Left hindlimb (tissue), 1 donor: ENCODE results near the gene WNT11.
A peak's percentile ranks its signal among the peaks of the same experiment; 100 is the strongest.

ENCODE experiments used
- DNase-seq: peaks from one replicate; pipeline ENCODE4 v3.0.0-alpha.2; 2018

Gene WNT11

DNA sequence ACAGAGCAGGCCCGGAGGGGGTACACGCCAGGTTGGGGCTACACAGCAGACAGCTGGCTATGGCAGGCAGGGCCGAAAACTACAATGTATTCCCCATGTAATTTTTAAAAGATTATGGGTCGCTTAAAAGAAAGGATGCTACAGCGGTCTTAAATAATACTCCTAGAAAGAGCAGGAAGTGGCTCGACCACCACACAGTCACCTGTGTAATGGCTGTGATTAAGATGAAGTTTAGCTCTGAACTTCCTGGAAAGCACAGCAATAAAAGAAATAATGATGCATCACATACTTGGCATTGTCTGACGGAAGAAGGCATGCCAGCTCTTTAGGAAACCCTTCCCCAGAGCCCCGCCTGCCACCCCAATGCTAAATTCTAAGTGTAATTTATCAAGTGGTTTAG lies 32.6 kb downstream of the WNT11 start:
- DNase-seq, result no peak

DNA sequence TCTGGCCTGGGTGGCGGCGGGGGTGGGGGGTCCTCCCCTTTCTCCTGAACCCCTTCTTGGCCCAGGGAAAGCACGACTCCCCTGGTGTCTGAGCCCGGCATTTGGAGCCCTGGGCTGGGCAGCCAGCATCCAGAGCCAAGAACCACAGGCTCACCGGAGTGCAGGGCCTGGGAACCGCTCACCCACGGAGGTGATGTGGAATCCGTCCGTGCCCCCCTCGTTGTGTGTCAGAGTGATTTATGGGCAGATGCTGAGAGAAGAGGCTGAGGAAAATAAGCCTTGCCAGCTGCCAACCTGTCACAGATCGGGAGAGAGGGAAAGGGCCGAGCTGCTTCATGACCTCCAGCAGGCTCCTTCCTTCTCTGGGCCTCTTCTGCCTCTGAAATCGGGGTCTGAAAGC lies 33.7 kb downstream of the WNT11 start:
- DNase-seq, result no peak

DNA sequence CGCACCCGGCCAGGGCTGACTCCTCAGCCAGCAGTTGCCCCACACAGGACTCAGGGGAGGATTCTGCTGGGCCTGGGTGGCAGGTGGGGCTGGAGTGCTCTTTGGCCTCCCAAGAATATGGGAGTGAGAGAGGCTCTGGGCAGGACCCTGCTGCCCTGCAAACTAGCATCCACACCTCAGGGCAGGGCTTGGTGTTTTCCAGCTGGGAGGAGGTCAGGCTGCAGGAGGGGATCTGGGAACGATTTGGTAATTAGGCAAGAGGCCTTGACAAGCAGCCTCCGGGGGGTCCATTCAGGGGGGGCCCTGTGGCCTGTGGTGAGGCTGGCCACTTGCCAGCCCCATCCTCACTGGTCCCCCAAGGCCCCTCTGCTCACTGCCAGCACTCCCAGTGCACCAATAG lies 35.8 kb downstream of the WNT11 start:
- DNase-seq, result no peak

DNA sequence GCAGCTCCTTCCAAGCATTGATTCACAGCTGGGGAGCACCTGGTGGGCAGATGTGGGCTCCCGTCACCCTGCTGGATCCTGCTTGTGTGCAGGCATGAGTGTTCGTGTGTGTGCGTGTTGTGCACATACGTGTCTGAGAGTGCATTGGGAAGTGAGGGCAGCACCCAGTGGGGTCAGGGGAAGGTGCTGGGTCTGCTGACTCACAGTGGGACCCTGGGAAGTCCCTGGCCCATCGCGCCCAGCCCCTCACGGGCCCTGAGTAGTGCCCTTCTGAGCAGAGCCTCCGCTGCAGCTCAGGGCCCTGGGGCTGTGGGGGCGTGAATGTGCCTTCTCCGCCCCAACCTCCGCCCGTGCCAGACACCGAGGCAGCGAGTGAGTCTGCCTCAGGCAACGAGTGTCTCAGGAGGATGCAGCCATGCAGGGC lies 36.8 kb downstream of the WNT11 start:
- no peak for DNase-seq

DNA sequence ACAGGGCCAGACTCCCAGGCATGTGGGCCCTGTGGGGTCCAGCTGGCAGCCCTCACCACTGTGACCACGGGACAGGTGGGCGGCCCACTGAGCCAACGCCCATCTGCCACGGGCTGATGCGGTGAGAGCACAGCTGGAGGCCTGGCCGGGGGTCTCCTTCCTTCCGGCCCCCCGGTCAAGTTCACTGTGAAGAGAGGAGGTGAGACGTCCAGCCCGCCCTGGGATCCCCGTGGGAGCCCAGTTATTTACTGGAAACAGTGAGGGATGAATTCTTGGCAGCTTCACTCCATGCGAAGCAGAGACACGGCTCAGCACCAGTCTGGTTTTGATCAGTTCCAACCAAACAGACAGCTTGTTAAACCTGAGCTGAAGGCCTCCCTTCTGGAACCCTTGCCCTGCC lies 38.7 kb downstream of the WNT11 start:
- peak; percentile 56 for DNase-seq

GRCh38 chr11:76166314-76166713 lies 40.0 kb downstream of the WNT11 start:
- no peak for DNase-seq

DNA sequence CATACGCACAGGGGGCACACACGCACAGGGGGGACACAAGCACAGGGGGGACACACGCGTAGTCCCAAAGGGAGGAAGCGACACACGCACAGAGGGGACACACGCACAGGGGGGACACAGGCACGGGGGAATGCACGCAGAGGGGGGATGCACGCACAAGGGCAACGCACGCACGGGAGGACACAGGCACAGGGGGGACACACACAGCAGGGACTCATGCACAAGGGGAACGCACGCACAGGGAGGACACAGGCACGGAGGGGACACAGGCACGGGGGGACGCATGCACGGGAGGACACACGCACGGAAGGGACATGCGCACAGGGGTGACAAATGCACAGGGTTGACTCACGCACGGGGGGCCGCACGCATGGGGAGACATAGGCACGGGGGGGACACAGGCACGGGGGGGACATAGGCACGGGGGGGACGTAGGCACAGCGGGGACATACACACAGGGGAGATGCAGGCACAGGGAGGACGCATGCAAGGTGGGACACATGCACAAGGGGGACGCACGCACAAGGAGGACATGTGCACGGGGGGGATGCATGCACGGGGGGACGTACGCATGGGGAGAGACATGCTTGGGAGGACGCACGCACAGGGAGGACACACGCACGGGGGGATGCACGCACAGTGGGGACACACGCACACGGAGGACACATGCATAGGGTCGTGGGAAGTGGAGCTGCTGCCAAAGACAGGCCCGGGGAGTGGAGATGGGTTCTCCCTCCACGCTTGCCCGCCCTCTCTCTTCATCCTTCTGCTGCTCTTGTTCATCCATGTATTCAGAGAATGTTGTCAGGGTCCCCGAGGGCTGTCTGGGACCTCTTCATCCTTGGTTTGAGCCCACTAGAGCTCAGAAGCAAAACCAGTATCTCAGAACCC lies 41.2 kb downstream of the WNT11 start:
- DNase-seq, result no peak

GRCh38 chr11:76164081-76164480 lies 42.2 kb downstream of the WNT11 start:
- DNase-seq, result no peak

DNA sequence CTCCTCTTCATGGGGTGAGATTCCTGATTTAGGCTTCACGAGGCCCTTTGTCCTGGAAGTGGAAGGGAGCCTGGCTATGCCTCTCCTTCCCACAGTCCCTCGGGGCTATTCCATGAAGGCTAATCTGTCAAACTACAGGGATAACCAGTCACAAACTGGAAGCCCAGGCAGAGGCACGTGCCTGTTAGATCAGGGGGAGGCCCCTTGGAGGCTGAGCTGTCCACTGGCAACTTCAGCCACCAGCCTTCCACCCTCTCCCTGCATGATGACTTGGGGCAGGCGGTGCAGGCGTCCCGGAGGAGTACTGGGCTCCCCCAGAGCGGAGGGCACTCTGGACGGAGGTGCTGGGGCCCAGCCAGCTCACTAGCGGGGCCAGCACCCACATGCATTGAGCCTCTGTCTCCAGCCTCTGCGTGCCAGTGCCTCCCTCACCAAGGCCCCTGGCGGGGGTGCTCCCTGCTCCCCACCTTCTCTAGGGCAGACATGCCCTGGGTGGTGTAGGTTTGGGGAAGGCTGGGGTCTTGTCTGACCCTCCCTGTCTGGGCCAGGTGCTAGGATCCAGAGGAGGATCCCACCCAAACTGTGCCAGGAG lies 42.9 kb downstream of the WNT11 start:
- DNase-seq, result no peak

- DNase-seq, result no peak
These were observed 43.7 kb downstream of the WNT11 start for GRCh38 chr11:76162336-76163288.

- peak; percentile 80 for DNase-seq
These were observed 44.9 kb downstream of the WNT11 start for GRCh38 chr11:76161261-76161961.

GRCh38 chr11:76160856-76161255 lies 45.4 kb downstream of the WNT11 start:
- no peak for DNase-seq

DNA sequence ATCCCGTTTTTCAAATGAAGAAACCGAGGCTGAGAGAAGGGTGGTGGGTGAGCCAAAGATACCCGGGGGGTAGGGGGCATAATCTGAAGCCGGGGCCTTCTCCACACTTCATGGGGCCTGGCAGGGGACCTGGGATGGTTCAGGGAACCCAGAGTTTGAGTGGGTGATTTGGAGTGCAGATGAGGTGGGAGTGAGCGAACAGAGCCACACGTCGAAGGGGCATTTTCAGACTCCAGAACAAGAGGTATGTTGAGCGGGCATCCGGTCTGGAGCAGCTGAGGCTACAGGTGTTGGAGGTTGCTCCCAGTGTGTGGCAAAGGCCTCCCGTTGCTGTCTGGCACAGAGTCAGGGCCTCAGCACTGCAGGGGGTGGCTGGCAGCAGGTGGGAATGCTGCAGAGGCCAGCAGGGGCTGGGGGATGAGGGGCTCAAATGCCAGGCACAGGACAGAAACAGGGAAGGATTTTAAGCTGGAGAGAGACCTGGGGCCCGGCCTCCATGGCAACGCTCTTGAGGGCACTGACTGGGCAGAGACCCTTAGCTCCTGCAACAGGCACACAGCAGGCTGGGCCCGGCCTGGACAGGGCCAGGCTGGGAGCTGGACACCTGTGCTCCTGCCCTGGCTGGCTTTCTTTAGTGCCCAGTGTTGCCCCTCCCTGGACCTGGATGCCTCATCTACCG lies 46.2 kb downstream of the WNT11 start:
- no peak for DNase-seq

GRCh38 chr11:76159303-76159937 lies 46.9 kb downstream of the WNT11 start:
- DNase-seq, result no peak

DNA sequence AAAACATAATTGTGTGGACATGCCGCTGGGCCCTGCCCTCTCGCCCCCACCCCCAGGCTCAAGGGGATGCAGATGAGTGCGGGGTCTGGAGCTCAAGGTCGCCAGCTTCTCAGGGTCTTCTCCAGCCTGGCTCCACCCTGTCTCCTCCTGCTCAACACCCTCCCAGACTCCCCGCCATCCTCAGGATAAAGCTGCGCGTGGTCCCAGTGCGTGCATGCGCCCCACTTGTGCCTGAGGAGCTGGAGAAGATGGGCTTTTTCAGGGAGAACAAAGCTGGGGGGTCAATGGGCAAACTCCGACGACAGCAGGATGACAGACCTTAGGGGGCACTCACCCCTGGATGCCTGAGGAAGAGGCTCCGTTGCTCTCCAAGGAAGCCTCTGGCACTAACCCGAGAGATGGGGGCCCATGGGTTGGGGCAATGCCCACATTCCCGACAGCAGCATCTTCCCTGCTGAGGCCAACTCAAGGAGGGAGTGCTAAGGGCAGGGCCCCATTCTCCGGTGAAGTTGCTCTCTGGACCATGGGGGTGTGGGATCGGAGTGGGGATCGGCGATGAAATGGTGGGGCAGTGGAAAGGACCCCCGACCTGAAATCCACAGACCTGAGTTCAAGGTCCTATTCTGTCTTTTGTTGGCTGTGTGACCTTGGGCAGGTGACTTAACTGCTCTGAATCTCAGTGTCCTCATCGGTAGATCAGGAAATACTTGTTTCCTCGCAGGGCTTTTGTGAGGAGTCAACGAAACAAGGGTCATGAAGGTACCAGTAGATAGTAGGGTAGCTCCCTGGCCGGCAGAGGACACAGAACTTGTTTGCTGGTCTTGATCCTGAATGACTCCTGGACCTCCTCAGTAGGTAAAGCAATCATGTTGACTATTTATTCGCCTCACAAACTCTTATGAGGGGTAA lies 47.7 kb downstream of the WNT11 start:
- DNase-seq, result no peak

GRCh38 chr11:76157891-76158290 lies 48.4 kb downstream of the WNT11 start:
- DNase-seq, result no peak

DNA sequence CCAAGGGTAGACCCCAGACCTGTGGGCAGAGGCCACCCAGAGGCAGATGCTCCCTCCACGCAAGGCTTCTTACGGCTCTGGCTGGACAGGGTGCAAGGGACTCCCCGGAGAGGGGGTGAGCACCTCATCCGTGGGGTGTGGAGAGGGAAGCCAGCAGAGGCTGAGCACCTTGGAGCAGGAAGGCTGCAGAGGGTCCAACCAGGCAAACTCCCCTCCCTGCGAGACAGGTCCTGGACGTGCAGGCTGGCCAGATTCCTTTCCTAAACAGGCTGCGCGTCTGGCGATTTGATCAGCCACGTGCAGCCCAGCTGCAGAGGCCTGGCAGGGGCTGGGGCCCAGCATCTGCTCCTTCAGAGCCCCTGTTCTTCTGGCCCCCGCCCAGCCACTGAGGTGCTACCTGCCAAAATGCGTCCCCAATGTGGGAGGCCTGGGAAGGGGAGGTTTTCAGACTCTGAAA lies 49.3 kb downstream of the WNT11 start:
- peak; percentile 78 for DNase-seq

GRCh38 chr11:76155500-76156227 lies 50.6 kb downstream of the WNT11 start:
- DNase-seq, result no peak

GRCh38 chr11:76153571-76153923 lies 52.8 kb downstream of the WNT11 start:
- no peak for DNase-seq
